Measurements from ENCODE around the gene RPS3. TPM values are rescaled to one million over a fixed set of nuclear protein-coding genes. Genes with fewer than 3 reads are reported as not detected.

The RPS3 gene
- total and polyA plus RNA-seq, 2 of the 13 experiments (the other 11 are each of a cell fraction or from before 2014, with no cell fraction given), result 2,143 to 3,616 TPM

GRCh38 chr11:75424396-75424795, 25.1 kb downstream of the RPS3 start:
- BruUV-seq (replicated peaks), result no TSS peak
- intact Hi-C loops (cut with micrococcal nuclease; ENCODE audit: unreplicated experiment), result no loop called here

More at GRCh38 chr11:75424396-75424795, 25.1 kb downstream of the RPS3 start:
- H2AFZ ChIP-seq (ENCODE audit: low read length), result no peak overlapping the region
- WGBS (ENCODE audit: low lambda C conversion rate), result 100% methylated on average over 1 of the region's 1 CpG
- no peaks in the 10 kb centered on the region for H3K9me3 ChIP-seq (ENCODE audit: low read length)
- ChIA-PET POLR2A (no interaction called here), CTCF (ENCODE audit: low intra/inter-chr PET ratio, low total read pairs) (no interaction called here)
- H3K27me3 ChIP-seq (ENCODE audit: control insufficient read depth in 1 of 2, insufficient read depth in 2 of 2, low read length in 2 of 2), result peaks cover 0 to 6% of the 10 kb centered on the region in 2 experiments; a peak in 1 of 5 replicates
- TF ChIP-seq CBX2 (IDR thresholded peaks at IDR 0.05; ENCODE audit: low read depth, low read length), result no peak
- no peak for TF ChIP-seq CBX2 (CRISPR knock-in tag; IDR thresholded peaks at IDR 0.05; ENCODE audit: low read depth)
- TF ChIP-seq ZNF784 (CRISPR knock-in tag; IDR thresholded peaks at IDR 0.05; ENCODE audit: borderline replicate concordance), result no peak
- TF ChIP-seq FOSL2 (CRISPR knock-in tag; IDR thresholded peaks at IDR 0.05), result no peak
- no peak for TF ChIP-seq TBP (CRISPR knock-in tag; IDR thresholded peaks at IDR 0.05)
- TF ChIP-seq ZMYM3 (CRISPR knock-in tag; IDR thresholded peaks at IDR 0.05), result no peak
- no peak for TF ChIP-seq CREB3 (CRISPR knock-in tag; IDR thresholded peaks at IDR 0.05)
- TF ChIP-seq GATA4 (IDR thresholded peaks at IDR 0.05; ENCODE audit: borderline replicate concordance, low read depth), result no peak
- no peak for TF ChIP-seq TBL1XR1 (IDR thresholded peaks at IDR 0.05; ENCODE audit: borderline replicate concordance, low read length, partially characterized antibody)
- TF ChIP-seq ZNF777 (CRISPR knock-in tag; IDR thresholded peaks at IDR 0.05), result no peak
- no peak for TF ChIP-seq ZNF234 (CRISPR knock-in tag; conservative IDR thresholded peaks at IDR 0.05)
- no peak for TF ChIP-seq IKZF4 (CRISPR knock-in tag; IDR thresholded peaks at IDR 0.05; ENCODE audit: borderline replicate concordance, low read depth, not compliant biosample characterization)
- no peak for TF ChIP-seq ZSCAN9 (CRISPR knock-in tag; IDR thresholded peaks at IDR 0.05; ENCODE audit: borderline replicate concordance)
- no peak for TF ChIP-seq ARID5B (CRISPR knock-in tag; IDR thresholded peaks at IDR 0.05)
- DNase-seq (ENCODE audit: low spot score) (no peak), FAIRE-seq (no peak), ATAC-seq (no peak)
- peaks cover 10% of the 10 kb centered on the region for H4K20me1 ChIP-seq (ENCODE audit: insufficient read depth, low read length)
- no peaks in the 10 kb centered on the region for H3K36me3 ChIP-seq (replicated peaks in 1 of 2; ENCODE audit: control insufficient read depth in 1 of 2, insufficient read depth in 2 of 2, low read length in 2 of 2)
- H3K9ac ChIP-seq (ENCODE audit: insufficient read depth, low read depth, low read length), result no peak overlapping the region
- H3K79me2 ChIP-seq (ENCODE audit: insufficient read depth, low read length), result no peaks in the 10 kb centered on the region
- H3K4me2 ChIP-seq (ENCODE audit: low read depth, low read length), result no peak overlapping the region
- H3K4me3 ChIP-seq (replicated peaks in 1 of 3; ENCODE audit: insufficient read depth in 1 of 3, low read depth in 2 of 3, low read length in 3 of 3), result no peak overlapping the region
- in situ Hi-C loops (cut with HindIII; ENCODE audit: extremely low pct_ligation_motif_present, low pct_unique_long_range_greater_than_20kb), result no loop called here
- H3K4me1 ChIP-seq (ENCODE audit: insufficient read depth, low read length), result peaks cover 55% of the 10 kb centered on the region
- no peak overlapping the region for H3K27ac ChIP-seq (ENCODE audit: extremely low read length, insufficient read depth, low read length)

All from HepG2 (cell line).